ENCODE results near the gene HYAL1.

DNA sequence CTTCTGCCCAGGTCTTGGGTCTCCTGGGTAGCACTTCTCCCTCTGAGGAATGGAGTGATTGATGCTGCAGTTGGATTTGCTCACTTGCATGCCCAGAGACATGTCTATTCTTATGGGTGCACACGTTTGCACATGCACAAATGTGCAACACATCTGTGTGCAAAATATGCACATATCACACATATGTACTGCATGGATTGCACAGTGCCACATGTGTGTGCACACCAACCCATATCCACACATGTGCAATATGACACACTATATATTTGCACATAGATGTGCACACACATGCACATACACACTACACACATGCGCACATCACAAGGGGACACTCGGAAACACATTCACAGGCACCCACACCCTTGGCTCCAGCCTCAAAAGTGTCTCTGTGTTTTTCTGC, 35.1 kb downstream of the HYAL1 start:
- no peak for TF ChIP-seq POLR2AphosphoS5 (IDR thresholded peaks at IDR 0.05; ENCODE audit: low read depth, low read length)
- TF ChIP-seq POLR2A (IDR thresholded peaks at IDR 0.05; ENCODE audit: low read depth, low read length): no peak
- no peak for TF ChIP-seq TAF1 (IDR thresholded peaks at IDR 0.05; ENCODE audit: low read depth, low read length)
- no peak for TF ChIP-seq PAX5 (IDR thresholded peaks at IDR 0.05; ENCODE audit: insufficient read depth, low read length, severe bottlenecking)
